GM18508 (cell line): ENCODE data around the gene LGMN.
"Not testable (repeated sequence)": the region's sequence is repeated elsewhere in the genome, so short reads cannot be mapped to it uniquely, and the experiment has no call there.

ENCODE experiments used
- ATAC-seq: cut with Tn5 transposase; IDR thresholded peaks from one replicate; pipeline ENCODE4 v1.9.1; 2021; ENCODE audit warnings: moderate number of reproducible peaks; ENCODE audit not compliant: insufficient read depth, unreplicated experiment

Gene LGMN

DNA sequence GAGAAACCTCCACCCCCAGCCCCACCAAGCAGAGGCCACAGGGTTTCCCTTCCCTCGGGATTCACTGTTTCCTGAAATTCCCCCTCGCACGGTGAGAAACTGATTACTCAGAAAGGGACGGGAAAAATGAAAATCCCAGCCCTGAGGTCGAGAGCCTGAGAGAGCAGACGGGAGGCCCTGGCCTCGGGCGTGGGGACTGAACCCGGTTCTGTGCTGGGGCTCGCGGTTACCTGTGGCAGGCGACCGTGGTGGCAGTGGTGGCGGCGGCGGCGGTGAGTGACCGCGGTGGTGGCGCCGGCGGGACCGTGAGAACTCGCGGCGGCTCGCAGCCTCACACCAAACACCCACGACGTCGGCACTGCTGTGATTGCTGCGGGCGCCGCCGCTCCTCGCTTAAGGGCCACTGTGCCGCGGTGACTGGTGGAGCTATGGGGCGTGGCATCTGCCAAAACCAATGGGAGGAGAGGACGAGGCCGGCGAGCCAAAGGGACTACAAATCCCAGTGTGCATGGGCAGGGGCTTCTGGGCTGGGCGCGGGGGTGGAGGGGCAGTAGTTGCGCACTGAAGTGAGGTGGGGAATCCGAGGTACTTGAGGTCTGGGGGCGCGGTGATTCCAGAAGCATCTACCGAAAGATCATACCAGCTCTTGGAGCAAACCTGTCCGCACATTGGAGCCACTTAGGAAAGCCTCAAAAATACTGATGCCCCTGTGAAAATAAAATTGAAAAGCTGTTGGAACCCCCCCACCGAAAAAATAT, at the start of gene LGMN:
Gene LGMN, minus strand, starts transcription at position 369 of the 758 bp plus-strand sequence. CDS start 15,841 bp downstream, outside the sequence.
- ATAC-seq: no peak

DNA sequence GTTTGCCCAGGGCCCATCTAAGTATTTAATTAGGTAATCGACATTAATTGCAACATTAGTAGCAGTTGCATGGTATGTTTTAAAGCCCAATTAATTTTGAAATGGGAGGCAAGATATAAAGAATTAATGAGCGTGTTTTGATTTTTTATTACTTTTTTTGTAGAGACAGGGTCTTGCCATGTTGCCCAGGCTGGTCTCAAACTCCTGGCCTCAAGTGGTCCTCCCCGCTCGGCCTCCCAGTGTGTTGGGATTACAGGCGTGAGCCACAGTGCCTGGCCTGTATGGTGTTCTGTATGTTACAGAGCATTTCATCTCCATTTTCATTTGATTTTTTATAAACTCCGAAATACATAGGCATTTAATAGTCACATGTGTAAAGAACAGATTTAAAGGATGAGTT, 46.5 kb upstream of the LGMN start:
- no peak for ATAC-seq

DNA sequence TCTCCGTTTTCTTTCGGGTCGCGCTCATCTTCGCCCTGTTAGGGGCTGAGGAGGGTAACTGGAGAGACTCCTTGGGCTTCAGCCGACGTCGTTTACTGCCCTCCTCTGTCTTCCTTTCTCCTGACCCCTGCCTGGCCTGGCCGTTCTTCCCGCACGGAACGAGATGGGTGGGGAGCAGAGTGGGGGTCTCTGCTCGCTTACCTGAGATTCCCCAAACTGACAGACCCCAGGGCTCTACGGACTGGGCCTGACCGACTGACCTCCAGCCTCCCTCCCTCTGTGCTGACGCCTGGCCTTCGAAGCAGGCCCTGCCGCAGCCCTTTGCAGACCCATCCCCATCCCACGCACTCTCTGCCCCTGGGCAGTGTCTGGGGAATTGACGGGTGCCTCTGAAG, 46.1 kb upstream of the LGMN start:
- ATAC-seq: no peak

DNA sequence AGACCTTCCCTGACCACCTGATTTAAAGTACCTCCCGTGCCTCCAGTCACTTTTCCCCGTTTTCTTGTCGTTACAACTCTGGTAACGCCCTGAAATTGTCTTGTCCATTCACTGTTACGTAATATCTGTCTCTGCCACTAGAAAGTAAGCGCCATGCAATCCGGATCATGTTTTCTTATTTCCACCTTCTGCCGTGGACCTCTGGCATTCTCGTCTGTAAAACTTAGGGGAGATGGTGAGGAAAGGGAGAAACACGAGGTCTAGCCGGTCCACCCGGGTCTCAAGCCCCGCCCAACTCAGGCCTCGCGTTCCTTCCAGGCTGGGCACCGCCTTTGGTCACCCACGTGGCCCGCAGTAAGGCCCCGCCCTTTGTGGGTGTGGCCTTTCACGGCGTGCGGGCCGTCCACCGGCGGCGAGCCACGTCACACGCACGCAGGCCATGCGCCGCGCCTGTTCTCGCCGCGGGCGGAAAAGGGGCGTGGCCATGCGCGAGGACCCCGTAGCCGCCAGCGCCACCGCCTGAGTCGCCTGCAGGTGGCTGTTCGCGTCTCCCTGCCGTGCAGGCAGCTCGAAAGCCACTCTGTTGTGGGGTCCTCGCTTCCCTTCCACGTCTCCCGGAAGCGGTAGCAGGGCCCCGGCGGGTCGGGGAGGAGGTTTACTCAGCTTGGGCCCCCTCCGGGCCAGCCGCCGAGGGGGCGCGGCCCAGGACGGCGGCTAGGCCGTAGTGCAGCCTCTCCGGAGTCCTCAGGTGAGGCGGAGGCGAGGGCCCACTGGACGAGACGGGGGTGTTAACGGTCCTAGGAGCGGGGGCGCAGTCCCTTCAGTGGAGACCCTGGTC, 45.5 kb upstream of the LGMN start, which contains the start of gene GOLGA5:
Gene GOLGA5, plus strand, starts transcription at position 597 of the 838 bp plus-strand sequence. CDS start 3,133 bp downstream, outside the sequence.
- peak; percentile 77 for ATAC-seq

DNA sequence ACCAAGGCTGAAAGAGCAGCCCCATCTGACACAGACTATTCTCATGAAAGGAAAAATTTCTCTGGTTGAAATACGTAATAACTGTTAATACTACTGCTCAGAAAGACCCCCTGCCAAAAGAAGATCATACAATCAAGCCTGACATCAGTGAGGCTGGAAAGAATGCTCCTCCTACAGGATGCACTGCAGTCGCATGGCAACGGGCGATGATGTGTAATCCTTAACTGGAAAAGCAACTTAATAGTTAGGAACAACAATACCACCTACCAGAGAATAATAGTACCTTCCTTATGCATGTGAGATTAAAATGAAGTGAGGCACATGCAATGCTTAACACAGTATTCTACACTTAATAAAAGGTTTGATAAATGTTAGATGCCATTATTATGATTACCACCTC, 44.5 kb upstream of the LGMN start:
- ATAC-seq: no peak

DNA sequence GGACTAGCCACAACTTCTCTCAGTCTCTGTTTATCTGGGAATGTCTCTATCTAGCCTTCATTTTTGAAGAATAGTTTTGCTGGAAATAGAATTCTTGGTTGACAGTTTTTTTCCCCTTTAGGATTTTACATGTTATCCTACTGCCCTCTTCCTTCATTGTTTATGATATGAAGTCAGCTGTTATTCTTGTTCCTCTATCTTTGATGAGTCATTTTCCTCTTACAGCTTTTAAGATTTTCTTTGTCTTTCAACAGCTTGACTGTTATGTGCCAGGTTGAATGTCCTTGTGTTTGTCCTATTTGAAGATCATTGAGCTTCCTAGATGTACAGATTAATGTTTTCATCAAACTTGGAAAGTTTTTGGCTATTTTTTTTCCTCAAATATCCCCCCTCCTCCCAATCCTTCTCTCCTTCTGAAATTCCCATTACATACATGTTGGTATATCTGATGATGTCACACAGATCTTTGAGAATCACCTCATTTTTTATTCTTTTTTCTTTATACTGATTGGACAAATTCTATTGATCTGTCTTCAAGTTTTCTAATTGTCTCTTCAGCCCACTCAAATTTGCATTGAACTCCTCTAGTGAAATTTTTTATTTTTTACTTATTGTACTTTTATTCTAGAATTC, 41.1 kb upstream of the LGMN start:
- no peak for ATAC-seq

DNA sequence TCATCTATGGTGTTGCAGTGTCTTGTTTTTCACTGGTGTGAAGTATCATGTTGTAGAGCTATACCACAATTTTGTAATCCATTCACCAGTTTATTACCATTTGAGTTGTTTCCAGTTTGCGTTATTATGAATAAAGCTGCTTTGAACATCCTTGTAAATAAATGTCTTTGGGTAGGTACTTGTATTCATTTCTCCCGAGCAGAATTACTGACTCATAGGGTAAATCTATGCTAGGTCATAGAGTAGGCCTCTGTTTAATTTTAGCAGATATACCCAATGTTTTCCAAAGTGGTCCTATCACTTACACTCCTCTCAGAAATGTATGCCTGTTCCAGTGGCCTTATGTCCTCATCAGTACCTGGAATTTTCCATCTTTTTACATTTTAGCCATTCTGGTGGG, 39.1 kb upstream of the LGMN start:
- no peak for ATAC-seq

DNA sequence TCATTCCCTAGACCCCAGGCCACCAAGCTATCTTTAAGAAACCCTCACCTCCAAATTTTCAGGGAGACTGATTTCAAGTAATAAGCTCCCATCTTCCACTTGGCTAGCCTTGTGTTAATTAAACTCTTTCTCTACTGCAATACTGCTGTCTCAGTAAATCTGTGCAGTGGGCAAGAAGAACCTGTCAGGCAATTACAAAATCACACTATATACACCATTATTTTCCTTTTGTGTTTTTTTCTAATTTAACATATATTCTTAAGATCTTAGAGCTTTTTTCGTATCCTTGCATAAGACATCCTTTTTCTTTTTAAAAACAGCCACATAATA, 38.0 kb upstream of the LGMN start:
- ATAC-seq: no peak

DNA sequence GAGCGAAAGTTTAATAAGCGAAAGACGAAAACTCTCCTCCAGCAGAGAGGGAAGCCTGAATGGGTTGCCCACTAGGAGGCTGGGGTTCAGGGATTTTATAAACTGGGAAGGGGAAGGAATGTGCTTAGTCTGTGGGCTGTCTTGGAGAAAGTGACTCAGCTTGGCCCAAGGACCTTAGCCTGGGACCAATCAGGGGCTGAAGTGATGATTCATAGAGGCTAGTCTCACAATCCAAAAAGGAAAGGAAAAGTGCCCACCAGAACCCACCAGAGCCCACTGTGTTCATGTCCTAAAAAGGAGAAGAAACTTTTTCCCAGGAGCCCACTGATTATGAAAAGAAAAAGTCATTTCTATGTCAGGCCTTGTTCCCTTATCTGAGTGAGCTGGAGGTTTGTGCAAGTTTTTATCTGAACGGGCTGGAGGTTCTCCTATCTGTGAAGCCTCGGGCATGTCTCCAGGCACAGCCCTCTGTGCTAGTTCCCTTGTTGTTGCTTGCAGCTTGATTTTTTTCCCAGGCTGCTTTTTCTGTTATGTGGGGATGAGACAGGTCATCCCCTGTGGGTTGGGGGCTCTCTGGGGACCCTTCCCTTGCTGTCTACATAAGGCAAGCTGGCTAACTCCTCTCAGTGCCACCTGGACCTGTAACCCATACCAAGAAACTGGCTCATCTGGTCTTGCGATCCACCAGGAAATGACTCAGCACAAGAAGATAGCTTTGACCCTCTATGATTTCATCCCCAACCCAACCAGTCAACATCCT, 37.4 kb upstream of the LGMN start:
- no peak for ATAC-seq

DNA sequence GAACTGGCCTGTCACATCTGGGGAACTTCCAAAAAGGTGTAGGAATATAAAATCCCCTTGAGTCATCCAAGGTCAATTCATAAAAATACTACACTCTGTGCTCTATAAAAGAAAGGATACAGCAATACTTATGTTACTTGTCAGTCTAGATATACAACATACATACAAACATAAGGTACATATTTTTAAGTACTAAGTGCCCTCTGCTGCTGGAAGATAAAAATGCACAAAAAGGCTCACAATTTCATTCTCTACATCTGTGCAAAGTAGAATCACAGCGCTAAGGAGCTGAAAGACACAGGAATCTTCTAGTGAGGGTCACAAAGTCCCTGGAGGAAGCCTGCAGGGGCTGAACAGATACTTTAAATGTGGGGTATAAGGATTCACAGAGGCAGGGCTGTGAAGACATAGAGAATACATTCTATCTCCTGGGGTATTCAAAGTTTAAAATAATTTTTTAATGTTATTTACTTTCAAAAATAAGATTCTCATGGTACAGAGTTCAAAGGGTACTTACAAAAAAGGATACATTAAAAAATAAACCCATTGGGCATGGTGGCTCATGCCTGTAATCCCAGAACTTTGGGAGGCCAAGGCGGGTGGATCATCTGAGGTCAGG, 35.5 kb upstream of the LGMN start:
- ATAC-seq: no peak

DNA sequence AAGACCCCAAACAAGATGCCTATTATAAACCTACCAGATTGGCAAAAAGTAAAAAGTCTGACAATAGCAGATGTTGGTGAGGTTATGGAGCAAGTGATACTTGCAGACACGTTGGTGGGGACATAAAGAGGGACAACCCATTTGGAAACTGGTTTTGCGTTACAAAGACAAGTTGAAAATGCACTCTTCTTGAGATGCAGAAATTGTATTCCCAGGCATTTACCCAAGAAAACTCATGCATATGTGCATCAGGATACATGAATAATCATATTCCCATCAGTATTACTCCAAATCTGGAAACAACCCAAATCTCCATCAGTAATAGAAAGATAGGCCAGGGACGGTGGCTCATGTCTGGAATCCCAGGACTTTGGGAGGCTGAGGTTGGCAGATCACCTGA, 32.9 kb upstream of the LGMN start:
- no peak for ATAC-seq

DNA sequence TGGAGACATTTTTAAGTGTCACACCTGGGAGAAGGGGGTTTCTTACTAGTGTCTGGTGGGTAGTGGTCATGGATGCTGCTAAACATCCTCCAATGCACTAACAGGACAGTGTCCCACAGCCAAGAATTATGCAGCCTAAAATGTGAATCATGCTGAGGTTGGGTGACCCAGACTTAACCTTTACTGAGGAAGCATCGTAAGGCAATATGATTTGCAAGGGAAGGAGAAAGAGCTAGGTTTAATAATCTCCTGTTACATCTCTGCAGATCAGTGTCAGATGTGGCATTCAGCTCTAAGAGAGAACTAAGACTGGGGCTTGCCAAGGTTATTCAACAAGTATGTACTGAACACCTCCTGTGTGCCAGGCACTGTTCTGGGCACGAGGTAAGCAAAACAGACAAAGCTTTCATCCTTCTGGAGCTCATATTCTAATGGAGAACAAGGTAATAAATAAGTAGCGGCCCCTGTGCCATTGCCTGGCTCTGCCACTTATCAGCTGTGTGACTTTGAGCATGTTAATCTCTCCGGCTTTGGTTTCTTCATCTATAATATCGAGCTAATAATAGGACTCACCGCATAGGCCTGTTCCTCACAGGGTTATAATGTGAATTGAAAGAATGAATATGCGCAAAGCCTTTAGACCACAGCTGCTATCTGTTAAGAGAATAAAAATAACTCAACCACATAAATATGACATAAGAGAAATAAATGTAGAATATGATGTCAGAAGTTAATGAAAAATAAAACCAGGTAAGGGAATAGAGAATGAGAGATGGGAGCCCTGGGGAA, 32.2 kb upstream of the LGMN start:
- ATAC-seq: no peak

DNA sequence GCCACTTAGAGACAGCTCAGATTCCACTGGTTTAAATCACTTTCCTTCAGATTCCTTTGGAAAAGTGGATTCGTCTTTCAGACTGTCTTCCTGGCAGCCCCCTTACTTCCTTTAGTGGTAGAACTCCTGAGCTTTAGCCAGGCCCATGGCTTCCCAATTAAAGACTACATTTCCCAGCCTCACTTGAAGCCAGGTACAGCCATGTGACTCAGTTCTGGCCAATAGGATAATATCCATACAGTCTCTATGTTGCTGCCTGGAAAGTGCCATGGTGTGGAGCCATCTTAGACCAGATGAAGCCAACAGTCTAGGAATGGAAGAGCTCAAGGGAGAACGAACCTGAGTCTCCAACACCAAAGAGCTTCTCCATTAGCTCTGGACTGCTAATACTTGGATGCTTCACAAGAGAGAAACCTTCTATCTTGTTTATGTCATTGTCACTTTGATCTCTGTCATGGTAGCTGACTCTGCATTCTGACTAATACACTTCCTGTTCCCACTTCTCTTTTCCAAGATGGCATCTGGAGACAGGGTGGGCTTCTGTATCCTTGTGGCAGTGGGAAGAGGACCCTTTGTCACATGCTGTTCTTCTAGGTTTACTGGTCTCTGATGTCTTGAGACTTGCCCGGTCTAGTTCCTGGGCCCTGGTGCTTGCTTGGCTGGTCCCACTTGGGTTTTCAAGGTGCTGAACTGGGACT, 30.6 kb upstream of the LGMN start:
- not testable (repeated sequence) for ATAC-seq

DNA sequence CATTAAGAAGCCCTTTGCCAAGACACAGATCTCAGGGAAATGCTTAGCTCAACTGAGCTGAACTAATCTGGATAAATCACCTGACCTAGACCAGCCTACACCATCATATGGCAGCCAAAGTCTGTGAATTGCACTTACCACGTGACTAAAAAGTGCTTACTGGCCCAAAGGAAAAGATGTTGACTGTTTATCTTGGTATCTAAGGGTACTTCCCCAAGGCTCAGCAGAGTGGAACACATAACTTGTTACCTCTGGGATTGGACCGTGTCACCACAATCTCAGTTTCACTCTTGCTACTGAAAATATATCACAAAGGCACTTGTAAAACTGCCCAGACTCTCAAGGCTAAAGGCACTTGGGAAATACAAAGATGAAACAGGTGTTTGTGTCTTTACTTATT, 26.9 kb upstream of the LGMN start:
- ATAC-seq: peak; percentile 74

DNA sequence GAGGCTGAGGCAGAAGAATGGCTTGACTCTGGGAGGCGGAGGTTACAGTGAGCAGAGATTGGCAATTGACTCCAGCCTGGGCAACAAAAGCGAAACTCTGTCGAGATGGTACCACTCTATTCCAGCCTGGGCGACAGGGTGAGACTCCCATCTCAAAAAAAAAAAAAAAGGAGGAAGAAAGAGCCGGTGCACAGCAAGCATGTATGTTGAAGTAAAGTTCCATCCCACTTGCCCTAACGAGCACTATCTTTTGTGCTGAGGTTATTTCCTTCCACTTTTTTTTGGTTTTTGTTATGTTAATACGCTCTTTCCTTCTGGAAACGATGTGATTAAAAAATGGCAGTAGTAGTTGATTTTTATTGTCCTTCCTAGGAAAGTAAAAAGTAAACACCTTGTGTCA, 26.1 kb upstream of the LGMN start:
- ATAC-seq: no peak

DNA sequence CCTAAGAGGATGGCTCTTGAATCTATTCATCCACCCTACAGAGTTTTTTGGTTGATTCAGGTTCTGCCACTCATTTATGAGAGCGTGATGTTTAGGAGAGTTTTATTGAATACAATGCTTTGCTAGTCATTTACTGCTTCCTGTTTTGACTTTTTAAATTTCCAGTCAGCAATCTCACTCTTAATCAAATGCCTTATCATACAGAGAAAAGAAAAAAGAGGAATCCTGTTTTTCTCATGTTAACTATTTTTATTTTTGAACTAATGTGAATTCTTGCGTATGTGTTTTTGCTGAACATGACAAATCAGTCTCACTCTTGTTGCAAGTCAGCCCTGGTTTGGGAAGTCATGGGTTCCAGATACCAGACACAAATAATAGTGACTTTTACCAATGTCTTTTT, 22.1 kb upstream of the LGMN start:
- no peak for ATAC-seq

DNA sequence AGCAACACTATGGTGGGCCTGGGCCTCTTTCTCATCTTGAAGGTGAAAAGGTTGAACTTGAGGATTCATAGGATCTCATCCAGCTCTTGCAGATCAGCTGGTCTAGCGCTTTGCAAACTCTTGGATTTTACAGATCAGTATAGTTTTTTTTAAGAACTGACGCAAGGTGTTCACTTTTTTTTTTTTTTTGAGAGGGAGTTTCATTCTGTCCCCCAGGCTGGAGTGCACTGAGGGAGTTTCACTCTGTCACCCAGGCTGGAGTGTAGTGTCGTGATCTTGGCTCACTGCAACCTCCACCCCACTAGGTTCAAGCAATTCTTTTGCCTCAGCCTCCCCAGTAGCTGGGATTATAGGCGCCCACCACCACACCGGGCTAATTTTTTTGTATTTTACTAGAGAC, 20.4 kb upstream of the LGMN start:
- ATAC-seq: no peak

DNA sequence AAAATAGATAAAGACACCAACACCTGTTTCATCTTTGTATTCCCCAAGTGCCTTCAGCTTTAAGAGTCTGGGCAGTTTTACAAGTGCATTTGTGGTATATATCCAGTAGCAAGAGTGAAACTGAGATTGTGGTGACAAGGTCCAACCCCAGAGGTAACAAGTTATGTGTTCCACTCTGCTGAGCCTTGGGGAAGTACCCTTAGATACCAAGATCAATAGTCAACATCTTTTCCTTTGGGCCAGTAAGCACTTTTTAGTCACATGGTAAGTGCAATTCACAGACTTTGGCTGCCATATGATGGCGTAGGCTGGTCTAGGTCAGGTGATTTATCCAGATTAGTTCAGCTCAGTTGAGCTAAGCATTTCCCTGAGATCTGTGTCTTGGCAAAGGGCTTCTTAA, 19.8 kb upstream of the LGMN start:
- ATAC-seq: peak; percentile 83
